SK-N-SH (cell line): ENCODE measurements around the gene EML3.

Experiments
- FOXM1 ChIP-seq: IDR thresholded peaks from 2 replicates; pipeline ENCODE4 v1.4.0; 2012; ENCODE audit warnings: low read depth, mild to moderate bottlenecking
- TF ChIP-seq, protein P1 (sequence below): IDR thresholded peaks from 2 replicates; pipeline ENCODE4 v1.6.1; 2012; ENCODE audit warnings: mild to moderate bottlenecking, low read depth, low read length, moderate library complexity

DNA sequence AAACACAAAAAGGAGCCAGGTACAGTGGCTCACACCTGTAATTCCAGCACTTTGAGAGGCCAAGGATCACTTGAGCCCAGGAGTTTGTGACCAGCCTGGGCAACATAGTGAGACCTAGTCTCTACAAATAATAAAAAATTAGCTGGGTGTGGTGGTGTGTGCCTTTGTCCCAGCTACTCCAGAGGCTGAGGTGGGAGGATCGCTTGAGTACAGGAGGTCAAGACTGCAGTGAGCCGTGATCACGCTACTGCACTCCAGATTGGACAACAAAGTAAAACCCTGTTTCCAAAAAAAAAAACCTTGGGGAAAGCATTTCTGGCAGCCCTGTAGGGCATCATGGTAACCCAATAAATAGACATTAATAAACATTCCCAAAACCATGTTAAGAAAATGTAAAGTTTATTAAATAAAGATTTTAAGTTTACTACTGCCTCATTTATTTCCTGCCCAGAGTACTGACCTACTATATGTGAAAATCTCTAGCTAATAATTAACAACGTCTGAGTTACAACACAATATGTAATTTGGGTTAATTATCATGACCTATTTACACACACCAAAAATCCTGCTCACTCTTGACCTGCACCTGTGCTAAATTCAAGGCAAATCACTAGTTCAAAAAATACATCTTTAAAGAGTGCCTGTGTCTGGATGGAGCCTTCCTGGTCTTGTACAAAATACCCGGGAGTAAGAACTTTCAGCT lies 47.3 kb downstream of the EML3 start:
- no peak for TF ChIP-seq FOXM1
- TF ChIP-seq, protein P1, sequence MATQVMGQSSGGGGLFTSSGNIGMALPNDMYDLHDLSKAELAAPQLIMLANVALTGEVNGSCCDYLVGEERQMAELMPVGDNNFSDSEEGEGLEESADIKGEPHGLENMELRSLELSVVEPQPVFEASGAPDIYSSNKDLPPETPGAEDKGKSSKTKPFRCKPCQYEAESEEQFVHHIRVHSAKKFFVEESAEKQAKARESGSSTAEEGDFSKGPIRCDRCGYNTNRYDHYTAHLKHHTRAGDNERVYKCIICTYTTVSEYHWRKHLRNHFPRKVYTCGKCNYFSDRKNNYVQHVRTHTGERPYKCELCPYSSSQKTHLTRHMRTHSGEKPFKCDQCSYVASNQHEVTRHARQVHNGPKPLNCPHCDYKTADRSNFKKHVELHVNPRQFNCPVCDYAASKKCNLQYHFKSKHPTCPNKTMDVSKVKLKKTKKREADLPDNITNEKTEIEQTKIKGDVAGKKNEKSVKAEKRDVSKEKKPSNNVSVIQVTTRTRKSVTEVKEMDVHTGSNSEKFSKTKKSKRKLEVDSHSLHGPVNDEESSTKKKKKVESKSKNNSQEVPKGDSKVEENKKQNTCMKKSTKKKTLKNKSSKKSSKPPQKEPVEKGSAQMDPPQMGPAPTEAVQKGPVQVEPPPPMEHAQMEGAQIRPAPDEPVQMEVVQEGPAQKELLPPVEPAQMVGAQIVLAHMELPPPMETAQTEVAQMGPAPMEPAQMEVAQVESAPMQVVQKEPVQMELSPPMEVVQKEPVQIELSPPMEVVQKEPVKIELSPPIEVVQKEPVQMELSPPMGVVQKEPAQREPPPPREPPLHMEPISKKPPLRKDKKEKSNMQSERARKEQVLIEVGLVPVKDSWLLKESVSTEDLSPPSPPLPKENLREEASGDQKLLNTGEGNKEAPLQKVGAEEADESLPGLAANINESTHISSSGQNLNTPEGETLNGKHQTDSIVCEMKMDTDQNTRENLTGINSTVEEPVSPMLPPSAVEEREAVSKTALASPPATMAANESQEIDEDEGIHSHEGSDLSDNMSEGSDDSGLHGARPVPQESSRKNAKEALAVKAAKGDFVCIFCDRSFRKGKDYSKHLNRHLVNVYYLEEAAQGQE: no peak
